Esophagus muscularis mucosa (tissue), 4 donors: Measurements from ENCODE around the gene RAB6C. TPM values are rescaled to one million over a fixed set of nuclear protein-coding genes. Genes with fewer than 3 reads are reported as not detected.
"Not testable (repeated sequence)": the region's sequence is repeated elsewhere in the genome, so short reads cannot be mapped to it uniquely, and the experiment has no call there.

Experiments
- DNase-seq: peaks from one replicate; pipeline ENCODE4 v3.0.0-alpha.2; 2017; ENCODE audit errors: extremely low spot score
- H3K27ac ChIP-seq, 4 donors: fragments of 200-600 bp; sonication (generic); replicated peaks in 1 of 4; 1 replicate in 3 of 4; 2 replicates in 1 of 4; pipeline ENCODE4 v1.5.1; 2016 to 2019; ENCODE audit warnings: mild to moderate bottlenecking in 1 of 4
- H3K27me3 ChIP-seq, 4 donors: fragments of 200-600 bp; sonication (generic); one replicate each; pipeline versions ENCODE4 v1.5.1 to v1.6.0; 2016 to 2019
- H3K36me3 ChIP-seq, 4 donors: fragments of 200-600 bp; sonication (generic); one replicate each; pipeline ENCODE4 v1.5.1; 2016 to 2019
- H3K4me1 ChIP-seq, 4 donors: fragments of 200-600 bp; sonication (generic); one replicate each; pipeline ENCODE4 v1.5.1; 2016 to 2019
- H3K4me3 ChIP-seq, 4 donors: fragments of 200-600 bp; sonication (generic); 1 replicate in 2 of 4; 2 replicates in 2 of 4; pipeline ENCODE4 v1.5.1; 2016 to 2019; ENCODE audit warnings: mild to moderate bottlenecking in 4 of 4, moderate library complexity in 1 of 4
- H3K9me3 ChIP-seq, 4 donors: fragments of 200-600 bp; sonication (generic); 1 replicate in 3 of 4; 2 replicates in 1 of 4; pipeline ENCODE4 v1.5.1; 2016 to 2019
- EP300 ChIP-seq: sonication (generic); formaldehyde crosslinking; IDR thresholded peaks from one replicate; pipeline ENCODE4 v1.6.1; 2017; ENCODE audit warnings: antibody characterized with exemption
- POLR2A ChIP-seq: fragments of 450-650 bp; IDR thresholded peaks from one replicate; pipeline ENCODE4 v1.6.1; 2017; ENCODE audit warnings: antibody characterized with exemption, moderate library complexity, mild to moderate bottlenecking, low read depth
- POLR2AphosphoS5 ChIP-seq, 2 donors: sonication (generic); formaldehyde crosslinking; IDR thresholded peaks; one replicate each; pipeline ENCODE4 v1.6.1; 2017; ENCODE audit warnings: antibody characterized with exemption in 2 of 2
- WGBS: methylation state at CpG from one replicate; pipeline ENCODE4 v1.1.5; 2018; 5-methylcytosine and 5-hydroxymethylcytosine counted together
- intact Hi-C: fragments of 100-400 bp; cut with DNase I; formaldehyde crosslinking; loops from one replicate; pipeline ENCODE4 v1.15.1; 2023
- total RNA-seq, 4 donors: library from RNA; depleted of rRNA; stranded (reverse); fragments of >200 nt; gene quantifications; one replicate each; pipeline versions ENCODE4 v1.1.0 to v1.2.1, GENCODE V29; 2016
- TF ChIP-seq, protein P1 (sequence below), 3 experiments: fragments of 200-600 bp in 2 of 3; fragments of 450-650 bp in 1 of 3; sonication (generic) in 2 of 3; IDR thresholded peaks; one replicate each; pipeline ENCODE4 v1.5.1; 2017 to 2019; ENCODE audit warnings: antibody characterized with exemption in 3 of 3, mild to moderate bottlenecking in 2 of 3, moderate library complexity in 1 of 3

Gene RAB6C
- total RNA-seq, 4 donors from 2014 or later: 0.26 to 0.57 (median 0.42) TPM; not detected in 1

- H3K4me1 ChIP-seq: peaks cover 0 to 8% (median 5%) of the 10 kb centered on the region in 4 donors
- 77% methylated on average over 9 of the region's 9 CpGs for WGBS
- H3K4me3 ChIP-seq: no peak overlapping the region
- TF ChIP-seq EP300 (no peak), POLR2A (no peak), POLR2AphosphoS5 (IDR thresholded peaks at IDR 0.05) (no peak)
- TF ChIP-seq, protein P1, sequence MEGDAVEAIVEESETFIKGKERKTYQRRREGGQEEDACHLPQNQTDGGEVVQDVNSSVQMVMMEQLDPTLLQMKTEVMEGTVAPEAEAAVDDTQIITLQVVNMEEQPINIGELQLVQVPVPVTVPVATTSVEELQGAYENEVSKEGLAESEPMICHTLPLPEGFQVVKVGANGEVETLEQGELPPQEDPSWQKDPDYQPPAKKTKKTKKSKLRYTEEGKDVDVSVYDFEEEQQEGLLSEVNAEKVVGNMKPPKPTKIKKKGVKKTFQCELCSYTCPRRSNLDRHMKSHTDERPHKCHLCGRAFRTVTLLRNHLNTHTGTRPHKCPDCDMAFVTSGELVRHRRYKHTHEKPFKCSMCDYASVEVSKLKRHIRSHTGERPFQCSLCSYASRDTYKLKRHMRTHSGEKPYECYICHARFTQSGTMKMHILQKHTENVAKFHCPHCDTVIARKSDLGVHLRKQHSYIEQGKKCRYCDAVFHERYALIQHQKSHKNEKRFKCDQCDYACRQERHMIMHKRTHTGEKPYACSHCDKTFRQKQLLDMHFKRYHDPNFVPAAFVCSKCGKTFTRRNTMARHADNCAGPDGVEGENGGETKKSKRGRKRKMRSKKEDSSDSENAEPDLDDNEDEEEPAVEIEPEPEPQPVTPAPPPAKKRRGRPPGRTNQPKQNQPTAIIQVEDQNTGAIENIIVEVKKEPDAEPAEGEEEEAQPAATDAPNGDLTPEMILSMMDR (IDR thresholded peaks at IDR 0.05): no peak
- no peaks in the 10 kb centered on the region for H3K9me3 ChIP-seq
- intact Hi-C loops: loop anchor here (5.0 kb wide), 1 partner anchor 396 kb away; no protein-coding TSS in a partner anchor
- H3K27me3 ChIP-seq: peaks cover 0 to 61% (median 0%) of the 10 kb centered on the region in 4 donors
- no peak for DNase-seq
- no peak overlapping the region for H3K27ac ChIP-seq
- H3K36me3 ChIP-seq: no peaks in the 10 kb centered on the region
Observed at GRCh38 chr2:129936334-129936934, 43.0 kb upstream of the RAB6C start.

DNA sequence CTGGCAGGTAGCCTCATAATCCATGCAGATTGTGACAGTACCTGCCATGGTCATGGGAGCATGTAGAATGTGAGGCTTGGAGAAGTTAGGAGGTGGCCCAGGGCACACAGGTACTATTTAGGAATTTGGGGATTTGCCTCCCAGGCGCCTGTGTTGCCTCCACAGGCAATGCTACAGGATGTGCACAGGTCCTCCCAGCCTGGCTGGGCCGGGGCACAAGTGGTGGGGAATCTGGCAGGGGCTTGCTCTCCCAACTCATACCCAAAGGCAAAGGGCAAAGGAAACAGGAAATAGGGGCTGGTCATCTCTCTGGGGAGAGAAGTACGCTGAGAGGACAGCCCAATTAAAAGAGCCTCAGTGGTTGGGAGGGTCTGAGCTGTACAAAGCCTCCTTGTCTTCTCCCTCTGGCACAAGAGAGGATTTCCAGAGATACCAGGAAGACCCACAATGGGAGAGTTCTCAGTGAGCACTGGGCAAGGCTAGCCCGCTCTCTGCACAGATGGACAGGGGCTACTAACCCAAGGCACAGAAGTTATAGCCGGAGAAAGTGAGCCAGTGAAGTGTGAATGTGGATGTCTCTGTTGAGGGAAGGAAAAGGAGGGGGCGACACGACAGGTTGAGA is 40.5 kb upstream of the RAB6C start:
- peaks cover 0 to 39% (median 0%) of the 10 kb centered on the region in 4 donors for H3K27me3 ChIP-seq
- intact Hi-C loops: loop anchor here (5.0 kb wide), 1 partner anchor 393 kb away; no protein-coding TSS in a partner anchor
- not testable (repeated sequence) for H3K4me1 ChIP-seq, H3K4me3 ChIP-seq, DNase-seq, H3K36me3 ChIP-seq, H3K27ac ChIP-seq, H3K9me3 ChIP-seq
- 92% methylated on average over 7 of the region's 7 CpGs for WGBS

GRCh38 chr2:129943456-129943855 is 36.0 kb upstream of the RAB6C start:
- H3K4me1 ChIP-seq, intact Hi-C loops, H3K36me3 ChIP-seq, H3K9me3 ChIP-seq, H3K4me3 ChIP-seq, DNase-seq, H3K27ac ChIP-seq: not testable (repeated sequence)
- WGBS: 80% methylated on average over 8 of the region's 8 CpGs
- peaks cover 0 to 23% (median 0%) of the 10 kb centered on the region in 4 donors for H3K27me3 ChIP-seq

DNA sequence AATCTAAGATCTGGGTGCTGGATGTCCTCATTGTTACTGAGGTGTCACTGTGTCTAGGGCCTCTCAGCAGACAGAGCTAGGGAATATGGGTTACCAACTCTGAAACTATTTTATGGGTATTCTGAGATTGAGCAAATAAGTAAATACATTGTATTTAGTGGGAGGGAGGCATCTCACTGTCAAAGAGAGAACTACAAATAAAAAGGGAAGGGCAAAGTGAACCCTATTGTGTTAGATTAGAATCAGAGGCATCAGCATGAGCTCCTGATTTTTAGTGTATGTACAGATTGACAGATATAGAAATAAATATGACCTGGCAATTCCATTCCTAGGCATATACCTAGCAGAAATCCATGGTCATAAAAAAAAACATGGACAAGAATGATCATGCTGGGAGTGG is 33.9 kb upstream of the RAB6C start:
- TF ChIP-seq EP300: no peak
- no peak for TF ChIP-seq POLR2A
- no peak for TF ChIP-seq POLR2AphosphoS5 (IDR thresholded peaks at IDR 0.05)
- TF ChIP-seq, protein P1 (IDR thresholded peaks at IDR 0.05): no peak
- intact Hi-C loops: no loop called here

GRCh38 chr2:129947712-129948111 is 31.8 kb upstream of the RAB6C start:
- DNase-seq, H3K4me3 ChIP-seq, H3K27ac ChIP-seq, H3K4me1 ChIP-seq, H3K36me3 ChIP-seq, H3K27me3 ChIP-seq, intact Hi-C loops, H3K9me3 ChIP-seq: not testable (repeated sequence)
- WGBS: 50% methylated on average over 2 of the region's 2 CpGs

More for the DNA sequence above, 33.9 kb upstream of the RAB6C start:
- H3K9me3 ChIP-seq: no peaks in the 10 kb centered on the region
- no peak overlapping the region for H3K4me3 ChIP-seq
- H3K27ac ChIP-seq: no peak overlapping the region
- no peak for DNase-seq
- peaks cover 0 to 17% (median 0%) of the 10 kb centered on the region in 4 donors for H3K27me3 ChIP-seq
- no peaks in the 10 kb centered on the region for H3K4me1 ChIP-seq
- no peaks in the 10 kb centered on the region for H3K36me3 ChIP-seq

DNA sequence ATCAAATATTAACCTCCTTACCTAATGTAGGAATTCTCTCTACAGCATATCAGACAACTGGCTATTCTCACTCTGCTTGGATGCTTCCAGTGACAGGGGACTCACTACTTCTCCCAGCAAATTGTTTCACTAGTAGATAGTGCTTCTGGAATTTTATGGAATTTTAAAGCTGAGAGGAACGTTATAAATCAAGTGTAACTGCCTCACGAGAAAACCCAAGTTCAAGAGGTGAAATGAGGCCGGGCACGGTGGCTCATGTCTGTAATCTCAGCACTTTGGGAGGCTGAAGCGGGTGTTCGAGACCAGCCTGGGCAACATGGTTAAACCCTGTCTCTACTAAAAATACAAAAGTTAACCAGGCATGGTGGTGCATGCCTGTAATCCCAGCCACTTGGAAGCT is 23.3 kb upstream of the RAB6C start:
- H3K4me1 ChIP-seq, intact Hi-C loops, H3K4me3 ChIP-seq, DNase-seq, H3K36me3 ChIP-seq, H3K9me3 ChIP-seq, H3K27me3 ChIP-seq, H3K27ac ChIP-seq: not testable (repeated sequence)
- WGBS: 86% methylated on average over 6 of the region's 6 CpGs

- H3K27me3 ChIP-seq: no peaks in the 10 kb centered on the region
- H3K4me3 ChIP-seq: no peak overlapping the region
- H3K4me1 ChIP-seq: no peaks in the 10 kb centered on the region
- WGBS: 85% methylated on average over 4 of the region's 4 CpGs
- H3K36me3 ChIP-seq: no peaks in the 10 kb centered on the region
- no peak for DNase-seq
- intact Hi-C loops: no loop called here
- TF ChIP-seq POLR2A: no peak
- no peak for TF ChIP-seq EP300
- TF ChIP-seq POLR2AphosphoS5 (IDR thresholded peaks at IDR 0.05): no peak
- TF ChIP-seq, protein P1 (IDR thresholded peaks at IDR 0.05): no peak
- H3K9me3 ChIP-seq: no peaks in the 10 kb centered on the region
- H3K27ac ChIP-seq: no peak overlapping the region
Observed at GRCh38 chr2:129957891-129958290, 21.6 kb upstream of the RAB6C start.

DNA sequence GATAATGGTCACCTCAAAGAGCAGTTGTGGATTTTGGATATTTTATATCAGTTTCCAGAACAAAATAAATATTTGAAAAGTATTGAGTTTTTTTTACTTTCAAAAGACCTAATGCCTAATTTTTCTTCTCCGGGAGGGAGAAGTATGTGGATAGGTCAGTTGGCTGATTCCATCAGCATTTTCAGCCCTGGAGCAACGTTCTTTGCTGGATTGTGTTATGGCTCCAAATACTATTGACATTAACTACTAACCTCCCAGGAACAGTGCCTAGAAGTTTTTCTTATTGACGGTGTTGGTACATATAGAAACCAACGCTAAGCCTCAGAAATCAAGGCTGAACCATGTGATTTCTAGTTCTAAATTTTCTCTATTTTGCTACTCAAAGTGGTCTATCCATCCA is 20.7 kb upstream of the RAB6C start:
- H3K27ac ChIP-seq, H3K4me1 ChIP-seq, H3K27me3 ChIP-seq, DNase-seq, H3K4me3 ChIP-seq, H3K36me3 ChIP-seq, intact Hi-C loops, H3K9me3 ChIP-seq: not testable (repeated sequence)
- WGBS: 65% methylated on average over 4 of the region's 4 CpGs

- intact Hi-C loops, H3K27ac ChIP-seq: not testable (repeated sequence)
- 55% methylated on average over 4 of the region's 4 CpGs for WGBS
Observed at GRCh38 chr2:129968605-129969004, 10.9 kb upstream of the RAB6C start.

More at GRCh38 chr2:129968605-129969004, 10.9 kb upstream of the RAB6C start:
- DNase-seq, H3K9me3 ChIP-seq, H3K4me1 ChIP-seq, H3K4me3 ChIP-seq, H3K36me3 ChIP-seq, H3K27me3 ChIP-seq: not testable (repeated sequence)
